A172 (cell line): ENCODE data around the gene CARS2. TPM values are rescaled to one million over a fixed set of nuclear protein-coding genes. Genes with fewer than 3 reads are reported as not detected.
"Not testable (repeated sequence)": the region's sequence is repeated elsewhere in the genome, so short reads cannot be mapped to it uniquely, and the experiment has no call there.

ENCODE experiments used
- DNase-seq: peaks from one replicate; pipeline ENCODE4 v3.0.0-alpha.2; 2015; ENCODE audit warnings: low spot score
- total RNA-seq: library from RNA; depleted of rRNA; stranded (reverse); fragments of >200 nt; shearing (Covaris generic); gene quantifications from 2 replicates; pipeline ENCODE4 v1.2.3, GENCODE V29; 2014

The CARS2 gene
- total RNA-seq, 1 experiment from 2014 or later: 73.1 TPM

DNA sequence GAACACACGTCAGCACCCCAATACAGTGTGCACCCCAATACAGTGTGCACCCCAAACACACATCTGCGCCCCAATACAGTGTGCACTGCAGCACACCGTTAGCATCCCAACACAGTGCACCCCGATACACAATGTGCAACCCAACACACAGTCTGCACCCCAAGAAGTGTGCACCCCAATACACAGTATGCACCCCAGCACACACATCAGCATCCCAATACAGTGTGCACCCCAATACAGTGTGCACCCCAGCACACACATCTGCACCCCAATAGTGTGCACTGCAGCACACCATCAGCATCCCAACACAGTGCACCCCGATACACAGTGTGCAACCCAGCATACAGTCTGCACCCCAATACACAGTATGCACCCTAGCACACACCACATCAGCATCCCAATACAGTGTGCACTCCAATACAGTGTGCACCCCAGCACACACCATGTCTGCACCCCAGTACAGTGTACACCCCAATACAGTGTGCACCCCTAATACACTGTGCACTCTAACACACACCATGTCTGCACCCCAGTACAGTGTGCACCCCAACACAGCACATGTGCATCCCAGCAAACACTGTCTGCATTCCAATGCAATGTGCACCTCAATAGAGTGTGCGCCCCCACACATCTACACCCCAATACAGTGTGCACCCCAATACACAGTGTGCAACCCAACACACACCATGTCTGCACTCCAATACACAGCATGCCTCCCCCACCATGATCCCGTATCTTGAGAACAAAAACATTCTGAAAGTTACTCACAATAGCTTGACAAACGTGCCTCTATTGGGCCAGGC is 855 bp upstream of the CARS2 start:
- no peak for DNase-seq

DNA sequence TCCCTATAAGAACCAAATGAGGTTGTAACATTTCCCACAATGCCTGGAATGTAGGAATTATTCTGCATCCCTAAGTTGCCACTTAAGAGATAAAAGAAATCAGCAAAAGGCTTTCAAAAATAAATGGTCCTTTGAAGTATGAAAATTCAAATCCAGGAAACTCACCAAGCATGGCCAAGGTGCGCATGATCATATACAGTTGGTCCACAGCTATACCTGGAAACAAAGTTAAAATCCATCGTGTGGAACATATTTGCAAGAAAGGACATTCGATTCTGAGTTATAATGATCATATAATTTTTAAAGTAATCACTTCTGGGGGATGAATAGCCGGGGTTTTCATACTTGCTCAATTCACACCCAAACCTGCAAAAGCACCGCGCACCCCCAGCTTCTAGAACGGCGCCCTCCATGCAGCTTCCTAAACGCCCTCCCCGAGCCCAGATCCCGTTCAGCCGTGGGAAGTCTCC is 525 bp downstream of the CARS2 start:
- DNase-seq: no peak

DNA sequence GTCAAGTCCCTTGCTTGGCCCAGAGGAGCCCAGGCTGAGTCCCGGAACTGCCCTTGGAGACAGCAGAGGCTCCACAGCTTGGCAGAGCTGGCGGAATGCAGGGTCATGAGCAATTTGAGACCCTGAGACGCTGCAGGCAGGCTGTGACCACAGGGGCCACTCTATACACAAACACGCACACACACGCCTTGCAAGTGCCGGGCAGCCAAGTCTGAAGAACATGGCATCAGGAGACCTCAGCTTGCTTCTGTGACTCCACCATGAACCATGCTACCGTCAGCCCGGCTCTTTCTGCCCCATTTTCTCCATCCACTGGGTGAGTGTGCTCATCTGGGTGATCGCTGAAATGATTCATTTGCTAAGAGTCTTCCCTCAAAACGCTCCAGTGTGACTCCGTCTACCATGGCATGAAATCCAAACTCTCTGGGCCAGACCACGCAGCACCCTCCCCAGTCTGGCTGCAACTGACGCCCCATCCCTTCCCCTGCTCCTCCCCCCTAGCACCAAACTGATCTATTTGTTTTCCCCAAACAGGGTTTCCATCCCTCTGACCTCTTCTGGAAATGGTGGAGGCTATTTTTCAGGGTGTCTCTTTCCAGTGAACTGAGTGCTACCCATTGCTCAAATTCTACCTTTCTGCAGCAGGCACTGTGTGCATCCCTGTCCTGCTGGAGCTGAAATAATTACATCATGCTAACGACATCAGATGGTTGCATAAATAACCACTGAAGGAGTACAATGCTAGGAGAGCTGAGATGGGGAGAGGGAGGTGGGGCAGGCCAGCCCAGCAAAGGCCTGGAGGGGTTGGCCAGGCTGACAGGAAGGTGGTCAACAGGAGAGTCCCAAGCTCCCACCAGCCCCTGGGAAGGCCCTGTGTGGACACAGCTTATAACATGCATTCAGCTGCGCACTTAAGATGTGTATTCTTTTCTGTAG is 3.1 kb downstream of the CARS2 start:
- DNase-seq: no peak

DNA sequence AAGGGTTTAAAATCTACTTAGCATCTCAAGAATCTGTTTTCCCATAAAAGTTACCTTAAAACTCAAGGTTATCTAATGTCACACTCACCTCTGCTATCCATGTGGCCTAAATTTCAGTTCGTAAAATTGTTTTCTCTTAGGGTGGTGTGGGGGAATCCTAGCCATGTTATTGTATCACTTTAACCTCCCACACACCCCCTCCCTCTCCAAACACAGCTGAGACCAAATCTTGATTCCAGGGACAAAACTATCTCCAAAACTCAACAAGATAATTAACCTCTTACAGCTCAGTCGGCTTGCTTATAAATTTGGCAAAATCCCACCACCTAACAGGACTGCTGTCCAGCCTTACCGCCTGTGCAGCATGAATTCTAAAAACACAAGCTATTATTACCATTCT is 3.8 kb downstream of the CARS2 start:
- DNase-seq: no peak

DNA sequence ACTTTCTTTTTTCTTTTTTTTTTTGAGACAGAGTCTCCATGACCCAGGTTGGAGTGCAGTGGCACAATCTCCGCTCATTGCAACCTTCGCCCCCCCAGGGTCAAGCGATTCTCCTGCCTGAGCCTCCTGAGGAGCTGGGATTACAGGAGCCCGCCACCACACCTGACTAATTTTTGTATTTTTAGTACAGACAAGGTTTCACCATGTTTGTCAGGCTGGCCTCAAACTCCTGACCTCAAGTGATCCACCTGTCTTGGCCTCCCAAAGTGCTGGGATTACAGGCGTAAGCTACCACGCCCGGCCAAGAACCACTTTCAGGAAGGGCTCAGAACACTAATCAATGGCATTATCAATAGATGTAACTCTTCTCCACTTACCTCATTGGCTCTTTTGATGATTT is 4.9 kb downstream of the CARS2 start:
- DNase-seq: not testable (repeated sequence)

DNA sequence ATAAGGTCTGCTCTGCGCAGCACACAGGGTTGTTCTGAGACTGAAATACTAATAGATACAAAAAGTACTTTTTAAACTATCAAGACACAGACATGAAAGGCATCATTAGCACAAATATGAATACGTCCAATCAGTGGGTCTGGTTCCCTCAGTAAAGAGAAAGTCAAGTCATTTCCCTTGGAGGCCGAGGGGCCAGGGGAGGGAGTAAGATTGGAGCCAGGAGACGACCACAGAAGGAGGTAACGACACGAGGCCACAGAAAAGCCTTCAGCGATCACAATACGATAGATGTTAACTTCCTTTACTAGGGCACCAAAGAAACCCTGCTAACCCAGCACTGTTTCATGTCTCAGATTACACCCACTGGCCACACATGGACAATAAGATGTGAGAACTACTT is 5.3 kb downstream of the CARS2 start:
- no peak for DNase-seq

DNA sequence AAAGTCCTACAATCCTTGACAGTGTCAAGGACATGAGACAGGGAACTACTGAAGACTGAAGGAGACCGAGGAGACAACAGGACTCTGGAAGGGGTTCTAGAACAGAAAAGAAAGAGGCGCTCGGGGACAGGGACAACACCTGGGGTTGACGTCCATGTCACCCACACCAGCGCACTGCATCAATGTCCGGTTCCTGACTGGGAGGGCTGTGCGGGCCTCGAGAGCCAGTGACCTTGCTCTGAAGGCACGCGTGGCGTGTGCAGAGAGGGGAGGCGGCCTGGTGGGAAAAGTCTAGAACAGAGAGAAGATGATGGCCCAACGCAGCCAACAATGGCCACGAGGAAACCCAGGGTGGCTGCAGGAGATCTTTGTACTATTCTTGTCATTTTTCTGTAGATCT is 5.7 kb downstream of the CARS2 start:
- no peak for DNase-seq

DNA sequence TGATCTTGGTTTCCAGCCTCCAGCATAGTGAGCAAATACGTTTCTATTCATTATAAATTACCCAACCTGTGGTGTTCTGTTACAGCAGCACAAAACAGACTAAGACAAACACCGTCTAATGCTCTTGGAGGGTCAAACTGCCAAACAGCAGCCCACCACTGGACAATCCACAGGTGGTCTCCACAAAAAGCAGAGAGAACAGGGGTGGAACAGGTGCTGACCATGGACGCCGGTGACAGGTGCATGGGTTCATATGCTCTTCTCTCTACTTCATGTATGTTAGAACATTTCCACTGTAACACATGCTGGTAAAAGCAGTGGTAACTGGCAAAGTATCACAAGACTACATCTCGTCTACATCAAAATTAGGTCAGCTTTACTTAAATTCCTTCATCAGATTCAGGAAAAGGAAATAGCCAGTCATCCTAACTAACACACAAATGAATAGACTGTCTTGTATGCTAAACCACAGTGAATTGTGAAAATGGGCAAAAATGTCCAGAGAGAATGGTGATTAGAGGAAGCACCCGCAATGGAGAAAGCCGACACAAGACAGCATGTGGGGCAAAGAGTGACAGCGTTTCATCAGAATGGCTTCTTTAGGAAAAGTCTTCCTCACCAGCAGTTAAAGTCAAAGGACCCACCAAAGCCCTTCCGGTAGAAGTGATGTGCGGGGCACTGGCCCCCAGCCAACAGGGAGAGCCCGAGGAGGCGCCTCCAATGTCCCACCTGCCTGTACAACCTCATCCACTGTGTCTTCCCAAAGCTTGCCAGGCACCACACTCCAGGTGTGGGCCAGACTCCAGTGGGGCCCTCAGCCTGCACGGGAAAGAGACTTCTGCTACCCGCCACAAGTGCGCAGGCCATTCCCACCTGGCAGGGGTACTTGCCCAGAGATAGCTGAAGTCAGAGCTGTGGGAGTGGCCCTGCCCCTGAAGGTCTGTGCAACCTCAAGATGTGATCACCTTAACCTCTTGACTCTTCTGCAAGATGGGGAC is 6.5 kb downstream of the CARS2 start:
- DNase-seq: no peak

DNA sequence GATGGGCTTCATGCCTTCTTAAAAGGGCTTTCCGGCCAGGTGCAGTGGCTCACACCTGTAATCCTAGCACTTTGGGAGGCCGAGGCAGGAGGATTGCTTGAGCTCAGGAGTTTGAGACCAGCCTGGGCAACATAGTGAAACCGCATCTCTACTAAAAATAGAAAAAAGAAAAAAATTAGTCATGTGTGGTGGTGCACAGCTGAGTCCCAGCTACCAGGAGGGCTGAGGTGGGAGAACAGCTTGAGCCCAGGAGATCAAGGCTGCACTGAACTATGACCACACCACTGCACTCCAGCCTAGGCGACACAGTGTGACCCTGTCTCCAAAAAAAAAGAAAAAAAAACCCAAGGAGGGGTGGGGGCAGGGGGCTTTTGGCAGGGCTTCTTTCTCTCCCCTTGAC is 7.2 kb downstream of the CARS2 start:
- DNase-seq: no peak

DNA sequence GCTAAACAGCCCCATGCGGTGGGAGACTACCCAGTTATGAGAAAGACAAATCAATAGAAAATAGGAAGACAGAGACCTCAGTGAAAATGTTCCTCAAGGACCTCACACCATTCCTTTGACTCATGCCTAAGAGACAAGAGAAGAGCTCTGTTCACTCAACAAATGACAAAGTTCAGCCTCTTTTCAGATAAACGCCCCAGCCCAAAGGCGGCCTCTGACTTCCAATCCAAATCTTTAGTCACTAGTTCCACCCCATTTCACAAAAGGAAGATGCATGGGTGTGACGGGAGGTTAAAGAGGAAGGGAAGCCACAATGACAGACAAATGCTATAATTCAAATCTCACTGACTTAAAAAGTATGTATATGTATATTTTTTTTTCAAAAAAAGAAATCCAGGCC is 8.1 kb downstream of the CARS2 start:
- DNase-seq: no peak

DNA sequence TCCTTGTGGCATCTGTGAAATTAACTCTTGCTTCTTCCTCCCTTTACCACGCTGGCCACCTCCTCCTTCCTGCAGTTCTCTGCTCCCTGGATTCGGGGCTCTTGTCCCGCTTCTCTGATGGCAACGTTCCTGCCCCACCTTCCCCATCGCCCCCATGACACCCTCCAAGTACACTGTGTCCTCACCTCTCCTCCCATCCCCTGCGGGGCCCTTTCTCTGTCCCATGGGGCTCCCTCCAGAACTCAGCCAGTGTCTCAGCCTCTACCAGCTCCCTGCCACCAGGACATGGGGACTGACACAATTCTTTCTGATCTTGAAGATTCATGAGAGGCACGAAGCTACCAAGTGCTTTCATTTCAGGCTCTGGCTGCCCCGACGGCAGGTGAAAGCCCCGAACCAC is 9.1 kb downstream of the CARS2 start:
- no peak for DNase-seq

DNA sequence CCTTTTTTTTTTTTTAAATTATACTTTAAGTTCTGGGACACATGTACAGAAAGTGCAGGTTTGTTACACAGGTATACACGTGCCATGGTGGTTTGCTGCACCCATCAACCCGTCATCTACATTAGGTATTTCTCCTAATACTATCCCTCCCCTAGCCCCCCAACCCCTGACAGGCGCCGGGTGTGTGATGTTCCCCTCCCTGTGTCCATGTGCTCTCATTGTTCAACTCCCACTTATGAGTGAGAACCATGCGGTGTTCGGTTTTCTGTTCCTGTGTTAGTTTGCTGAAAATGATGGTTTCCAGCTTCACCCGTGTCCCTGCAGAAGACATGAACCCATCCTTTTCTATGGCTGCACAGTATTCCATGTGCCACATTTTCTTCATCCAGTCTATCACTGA is 10.1 kb downstream of the CARS2 start:
- not testable (repeated sequence) for DNase-seq

DNA sequence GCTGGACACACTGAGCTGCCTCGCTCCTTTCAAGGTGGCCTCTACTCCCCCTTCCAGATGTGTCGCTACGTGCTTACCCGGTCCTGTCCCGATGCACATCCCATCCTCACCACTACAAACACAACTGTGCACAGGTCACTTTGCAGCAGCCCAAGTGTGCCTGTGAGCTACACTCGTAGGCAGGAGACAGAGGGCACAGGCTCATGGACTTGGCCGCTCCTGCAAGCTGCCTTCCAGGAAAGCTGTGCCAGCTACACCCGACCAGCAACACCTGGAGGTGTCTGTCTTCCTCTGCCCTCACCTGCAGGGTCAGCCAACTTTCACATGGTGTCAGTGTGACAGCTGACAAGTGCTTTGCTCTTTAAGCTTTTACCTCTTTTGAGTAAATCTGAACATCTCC is 15.4 kb downstream of the CARS2 start:
- no peak for DNase-seq

DNA sequence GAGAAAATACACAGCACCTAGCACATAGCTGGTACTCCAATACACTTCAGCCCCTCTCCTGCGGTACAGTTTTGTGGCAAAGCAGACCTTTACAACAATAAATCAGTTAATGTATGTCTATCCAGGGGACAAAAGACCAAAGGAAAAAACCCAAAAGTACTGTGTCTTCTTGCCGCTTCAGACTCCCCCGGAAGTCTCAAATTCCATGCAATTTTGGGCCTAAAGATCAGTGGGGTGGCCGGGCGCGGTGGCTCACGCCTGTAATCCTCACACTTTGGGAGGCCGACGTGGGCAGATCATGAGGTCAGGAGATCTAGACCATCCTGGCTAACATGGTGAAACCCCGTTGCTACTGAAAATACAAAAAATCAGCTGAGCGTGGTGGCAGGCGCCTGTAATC is 16.2 kb downstream of the CARS2 start:
- DNase-seq: no peak

DNA sequence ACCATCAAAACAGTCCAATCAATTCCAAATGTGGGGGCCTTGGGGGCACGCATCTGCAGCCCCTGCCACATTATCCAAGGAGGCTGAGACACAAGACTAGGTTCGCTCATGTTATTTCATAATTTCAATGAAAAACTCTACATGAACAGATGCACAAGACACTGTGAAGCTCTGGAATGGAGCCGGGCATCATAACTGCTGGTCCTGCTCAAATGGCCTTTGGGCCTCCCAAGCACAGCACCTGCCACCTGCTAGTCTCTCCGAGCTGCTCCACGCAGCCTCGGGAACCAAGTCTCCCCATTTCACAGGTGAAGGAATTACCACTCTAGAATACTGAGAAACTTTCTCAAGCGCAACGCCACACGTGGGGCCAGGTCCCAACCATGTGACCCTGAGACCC is 16.9 kb downstream of the CARS2 start:
- no peak for DNase-seq

DNA sequence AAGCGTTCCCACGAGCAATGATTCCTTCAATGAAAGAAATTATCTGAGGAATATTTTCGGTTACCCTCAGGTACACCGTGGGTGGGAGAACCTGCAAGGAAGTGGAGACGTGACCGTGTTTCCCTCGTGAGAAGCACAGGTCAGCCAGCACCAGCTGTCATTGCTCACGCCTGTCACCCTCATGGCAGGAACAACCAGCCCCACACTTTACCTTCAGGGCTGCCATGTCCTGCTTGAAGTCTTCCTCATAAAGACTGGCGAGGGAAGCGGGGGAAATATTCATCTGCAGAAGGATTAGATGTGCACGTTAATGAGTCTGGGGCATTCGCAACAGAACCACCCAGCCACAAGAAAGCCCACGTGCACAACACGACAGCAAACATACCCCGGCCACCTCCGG is 18.2 kb downstream of the CARS2 start:
- no peak for DNase-seq

DNA sequence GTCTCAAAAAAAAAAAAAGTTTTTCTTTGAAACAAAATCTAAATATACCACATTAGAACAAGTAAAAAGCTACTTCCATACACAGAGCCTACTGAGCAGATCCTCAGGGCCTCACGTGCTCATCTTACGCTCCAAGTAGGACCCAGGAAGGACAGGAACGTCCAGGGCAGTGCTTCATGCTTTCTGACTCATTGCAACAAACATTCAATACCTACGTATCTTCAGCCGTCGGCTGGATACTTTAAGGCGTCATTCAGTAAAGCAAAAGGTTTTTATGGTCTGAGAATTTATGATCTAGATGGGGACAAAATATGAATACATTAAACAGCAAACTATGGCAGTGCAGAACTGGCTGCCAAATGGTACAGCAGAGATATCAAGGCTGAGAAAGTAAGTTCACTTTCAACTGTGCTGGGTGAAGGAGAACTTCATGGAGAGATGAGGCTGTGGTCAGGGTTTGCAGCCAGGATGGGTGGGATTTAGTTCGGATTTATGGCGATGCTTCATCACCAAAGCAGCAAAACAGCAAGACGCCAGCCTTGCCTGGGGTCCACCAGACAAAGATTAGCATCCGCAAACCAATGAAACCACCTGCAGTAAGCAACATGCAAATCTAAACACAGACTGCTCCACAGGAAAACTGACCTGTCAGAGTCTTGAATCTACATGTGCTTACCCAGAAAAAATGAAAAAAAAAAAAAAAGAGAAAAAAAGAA is 20.5 kb downstream of the CARS2 start:
- no peak for DNase-seq

DNA sequence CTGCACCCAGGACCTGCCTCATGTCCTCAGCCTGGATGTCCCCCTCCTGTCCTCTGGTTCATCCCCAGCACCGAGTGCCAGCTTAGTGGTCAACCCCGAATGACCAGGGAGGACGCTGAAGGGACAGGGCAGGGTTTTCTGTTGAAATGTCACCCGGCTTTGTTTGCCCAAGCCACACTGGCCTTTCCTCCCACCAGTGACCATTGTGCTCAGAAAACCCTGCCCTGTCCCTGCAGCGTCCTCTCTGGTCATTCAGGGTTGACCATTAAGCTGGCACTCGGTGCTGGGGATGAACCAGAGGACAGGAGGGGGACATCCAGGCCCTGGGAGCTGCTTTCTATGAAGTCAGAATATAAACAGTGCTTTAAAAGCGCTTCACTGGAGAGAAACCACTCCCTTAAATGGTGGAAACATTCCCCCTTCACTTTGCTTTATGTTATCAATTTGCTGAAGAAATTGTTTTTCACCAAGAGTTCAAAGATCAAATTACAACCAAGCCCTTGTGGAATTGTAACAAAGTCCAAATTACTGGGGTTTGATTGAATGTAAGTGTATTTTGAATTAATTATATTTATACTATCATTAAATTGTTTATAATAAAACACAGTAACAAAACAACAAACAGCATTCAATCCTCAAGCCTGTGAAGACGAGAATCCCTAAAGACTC is 21.4 kb downstream of the CARS2 start:
- no peak for DNase-seq

DNA sequence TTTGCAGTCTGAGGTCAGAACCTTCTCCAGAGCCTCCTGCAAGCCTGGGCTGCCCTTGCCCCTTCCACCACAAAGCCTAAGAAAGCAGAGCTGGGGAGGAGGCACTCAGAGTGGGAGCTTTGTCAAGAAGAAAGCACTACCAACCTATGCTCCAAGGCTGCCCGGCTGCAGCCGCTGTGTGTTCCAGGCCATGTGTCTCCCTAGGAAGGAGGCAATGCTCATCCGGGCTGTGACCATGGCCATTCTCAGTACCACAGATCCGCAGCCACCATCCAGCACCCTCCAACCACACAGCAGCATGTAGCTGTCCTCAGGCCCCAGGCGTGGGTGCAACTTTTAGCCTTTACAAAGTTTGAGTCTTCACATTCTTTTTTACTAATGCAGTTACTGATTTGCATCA is 22.0 kb downstream of the CARS2 start:
- no peak for DNase-seq

DNA sequence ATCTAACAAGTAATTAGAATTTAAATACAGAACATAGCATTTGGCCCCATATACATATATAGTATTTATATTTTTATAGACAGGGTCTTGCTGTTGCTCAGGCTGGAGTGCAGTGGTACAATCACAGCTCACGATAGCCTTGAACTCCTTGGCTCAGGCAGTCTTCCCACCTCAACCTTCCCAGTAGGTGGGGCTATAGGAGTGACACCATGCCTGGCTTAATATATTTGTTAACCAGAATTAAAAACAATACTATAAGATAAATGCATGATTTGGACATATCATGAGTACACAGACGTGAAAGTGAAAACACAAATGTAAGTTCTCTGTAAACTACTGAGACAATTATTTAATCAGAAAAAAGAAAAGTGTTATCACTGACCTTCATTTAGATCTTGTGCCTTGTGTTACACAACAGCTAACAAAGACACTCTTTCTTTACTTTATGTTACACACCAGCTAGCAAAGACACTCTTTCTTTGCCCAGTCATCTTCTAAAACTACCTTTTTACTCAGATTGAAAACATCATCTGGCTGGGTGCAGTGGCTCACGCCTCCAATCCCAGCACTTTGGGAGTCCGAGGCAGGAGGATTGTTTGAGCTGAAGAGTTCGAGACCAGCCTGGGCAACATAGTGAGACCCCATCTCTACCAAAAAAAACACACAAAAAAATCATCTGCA is 22.6 kb downstream of the CARS2 start:
- peak; percentile 22 for DNase-seq
